Upper lobe of left lung (tissue), 4 donors: ENCODE measurements around the gene FADS6.

ENCODE experiments used
- CTCF ChIP-seq, 6 experiments: fragments of 450-650 bp in 4 of 6; fragments of 200-600 bp in 2 of 6; sonication (generic) in 2 of 6; IDR thresholded peaks; one replicate each; pipeline ENCODE4 v1.5.1; 2016 to 2019; ENCODE audit warnings: antibody characterized with exemption in 6 of 6
- EP300 ChIP-seq, 4 donors: sonication (generic); formaldehyde crosslinking; IDR thresholded peaks; one replicate each; pipeline ENCODE4 v1.5.1; 2017; ENCODE audit warnings: antibody characterized with exemption in 4 of 4, control low read depth in 2 of 4
- POLR2A ChIP-seq, 4 donors: fragments of 450-650 bp; IDR thresholded peaks; one replicate each; pipeline ENCODE4 v1.5.1; 2016 to 2017; ENCODE audit warnings: antibody characterized with exemption in 4 of 4, mild to moderate bottlenecking in 2 of 4
- POLR2AphosphoS5 ChIP-seq, 2 donors: sonication (generic); formaldehyde crosslinking; IDR thresholded peaks; one replicate each; pipeline ENCODE4 v1.5.1; 2017; ENCODE audit warnings: antibody characterized with exemption in 2 of 2

DNA sequence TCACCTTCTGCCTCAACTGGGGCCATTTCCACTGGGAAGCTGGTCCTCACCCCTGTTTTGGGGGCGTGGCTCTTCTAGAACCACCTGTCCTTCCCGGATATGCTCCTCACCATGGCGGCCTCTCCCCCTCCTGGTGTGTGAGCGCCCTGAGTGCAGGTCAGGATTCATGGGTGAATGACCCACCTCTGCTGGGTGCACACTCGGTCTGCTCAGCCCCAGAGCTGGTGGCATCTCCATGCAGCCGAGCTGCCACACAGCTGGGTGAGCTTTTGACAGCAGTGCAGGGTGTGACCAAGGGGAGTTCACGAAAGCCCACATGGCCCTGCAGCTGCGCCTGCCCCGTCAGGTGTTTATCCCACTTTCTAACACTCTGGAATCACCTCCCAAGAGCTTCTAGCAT, 61.0 kb downstream of the FADS6 start:
- TF ChIP-seq CTCF (IDR thresholded peaks at IDR 0.05): no peak
- TF ChIP-seq EP300 (IDR thresholded peaks at IDR 0.05): no peak
- TF ChIP-seq POLR2A (IDR thresholded peaks at IDR 0.05): no peak
- no peak for TF ChIP-seq POLR2AphosphoS5 (IDR thresholded peaks at IDR 0.05)
